H1 (cell line): Measurements from ENCODE around the gene BAZ2A. TPM values are rescaled to one million over a fixed set of nuclear protein-coding genes. Genes with fewer than 3 reads are reported as not detected.
A peak's percentile ranks its signal among the peaks of the same experiment; 100 is the strongest.

ENCODE experiments used
- CTCF ChIA-PET: fragments of 300-600 bp; sonication (Branson Sonifier 250); formaldehyde crosslinking; loops from one replicate; lab custom pipeline; 2021; ENCODE audit not compliant: partially characterized antibody; lab: Charles Lee
- POLR2A ChIA-PET: fragments of 300-600 bp; sonication (Branson Sonifier 250); formaldehyde crosslinking; loops from one replicate; lab custom pipeline; 2021; ENCODE audit warnings: inconsistent platforms; ENCODE audit not compliant: partially characterized antibody; lab: Charles Lee
- DNase-seq, 2 experiments: peaks; one replicate each; pipeline versions ENCODE4 v3.0.0 to v3.0.0-alpha.2; 2010 to 2022; ENCODE audit warnings: low spot score in 2 of 2, low read depth in 1 of 2, mixed read lengths in 1 of 2
- FAIRE-seq: peaks from 2 replicates; lab custom pipeline; 2011; peaks lifted over from hg19 to GRCh38; lab: Jason Lieb, UNC
- H2AFZ ChIP-seq: 2 replicates; pipeline ENCODE4 v1.8.1; 2012; ENCODE audit warnings: low read length, inconsistent platforms
- H2AK5ac ChIP-seq: 2 replicates; pipeline ENCODE4 v1.6.1; 2013; ENCODE audit warnings: low read depth, low read length
- H2BK120ac ChIP-seq: replicated peaks from 2 replicates; pipeline ENCODE3; 2013; ENCODE audit warnings: low read depth, low read length, inconsistent platforms
- H2BK12ac ChIP-seq: 2 replicates; pipeline ENCODE4 v1.6.1; 2013; ENCODE audit warnings: low read depth, low read length
- H2BK15ac ChIP-seq: 2 replicates; pipeline ENCODE4 v1.6.1; 2013; ENCODE audit warnings: low read length
- H2BK20ac ChIP-seq: 2 replicates; pipeline ENCODE4 v1.6.1; 2013; ENCODE audit warnings: low read length
- H2BK5ac ChIP-seq: 2 replicates; pipeline ENCODE4 v1.6.1; 2013; ENCODE audit warnings: low read depth, low read length
- H3K14ac ChIP-seq: 2 replicates; pipeline ENCODE4 v1.6.1; 2013; ENCODE audit warnings: inconsistent platforms; ENCODE audit not compliant: insufficient read length
- H3K18ac ChIP-seq: 2 replicates; pipeline ENCODE4 v1.6.1; 2013; ENCODE audit warnings: low read length; ENCODE audit errors: extremely low read depth
- H3K23ac ChIP-seq: 2 replicates; pipeline ENCODE4 v1.6.1; 2013; ENCODE audit warnings: inconsistent platforms; ENCODE audit not compliant: insufficient read length
- H3K23me2 ChIP-seq: 2 replicates; pipeline ENCODE4 v1.6.1; 2013; ENCODE audit warnings: low read depth, low read length
- H3K27ac ChIP-seq: 2 replicates; pipeline ENCODE4 v1.6.1; 2011; ENCODE audit warnings: low read depth, low read length, inconsistent platforms
- H3K27me3 ChIP-seq, 4 experiments: replicated peaks in 1 of 4; 1 replicate in 1 of 4; 2 replicates in 3 of 4; pipeline versions ENCODE4 v1.6.1 to v1.8.1; 2011 to 2013; ENCODE audit warnings: low read length in 3 of 4, mild to moderate bottlenecking in 3 of 4, inconsistent platforms in 2 of 4, mixed read lengths in 2 of 4, moderate library complexity in 1 of 4; ENCODE audit not compliant: control insufficient read depth in 3 of 4, insufficient read depth in 3 of 4; ENCODE audit errors: extremely low read depth in 1 of 4
- H3K36me3 ChIP-seq, 4 experiments: 2 replicates each; pipeline versions ENCODE4 v1.6.1 to v1.8.1; 2011 to 2013; ENCODE audit warnings: mild to moderate bottlenecking in 4 of 4, low read length in 3 of 4, moderate library complexity in 2 of 4, control low read depth in 1 of 4, inconsistent platforms in 1 of 4; ENCODE audit not compliant: insufficient read depth in 4 of 4, control insufficient read depth in 2 of 4
- H3K4ac ChIP-seq: replicated peaks from 2 replicates; pipeline ENCODE3; 2013; ENCODE audit warnings: low read length, low read depth, mixed read lengths, inconsistent platforms; ENCODE audit not compliant: insufficient read length
- H3K4me1 ChIP-seq, 4 experiments: replicated peaks in 1 of 4; 1 replicate in 1 of 4; 2 replicates in 3 of 4; pipeline versions ENCODE4 v1.6.1 to v1.8.1; 2011 to 2013; ENCODE audit warnings: low read length in 3 of 4, inconsistent platforms in 2 of 4, mixed read lengths in 1 of 4; ENCODE audit not compliant: insufficient read depth in 4 of 4, control insufficient read depth in 3 of 4
- H3K4me2 ChIP-seq, 2 experiments: 2 replicates each; pipeline versions ENCODE4 v1.6.1 to v1.8.1; 2011 to 2013; ENCODE audit warnings: low read depth in 2 of 2, low read length in 2 of 2, control low read depth in 1 of 2, inconsistent platforms in 1 of 2, mild to moderate bottlenecking in 1 of 2; ENCODE audit not compliant: insufficient read depth in 1 of 2
- H3K4me3 ChIP-seq, 4 experiments: fragments of 200-600, 300-600 bp in 1 of 4; sonication (generic), shearing (Covaris generic), sonication (Bioruptor Twin) in 1 of 4; 2 replicates each; pipeline versions ENCODE4 v1.5.1 to v1.8.1; 2011 to 2016; ENCODE audit warnings: low read length in 4 of 4, low read depth in 3 of 4, control low read depth in 2 of 4, inconsistent platforms in 2 of 4, mild to moderate bottlenecking in 2 of 4, mixed read lengths in 1 of 4, moderate library complexity in 1 of 4; ENCODE audit not compliant: insufficient read depth in 2 of 4; ENCODE audit errors: extremely low read depth in 1 of 4
- H3K56ac ChIP-seq: replicated peaks from 2 replicates; pipeline ENCODE3; 2013; ENCODE audit warnings: low read depth, mild to moderate bottlenecking, mixed read lengths, low read length, inconsistent platforms; ENCODE audit not compliant: insufficient read length
- H3K79me1 ChIP-seq: 2 replicates; pipeline ENCODE4 v1.6.1; 2013; ENCODE audit warnings: low read depth, low read length, control low read depth
- H3K79me2 ChIP-seq, 2 experiments: 2 replicates each; pipeline versions ENCODE4 v1.6.1 to v1.8.1; 2012 to 2013; ENCODE audit warnings: low read length in 2 of 2, mild to moderate bottlenecking in 2 of 2, inconsistent platforms in 1 of 2; ENCODE audit not compliant: insufficient read depth in 2 of 2, control insufficient read depth in 1 of 2
- H3K9ac ChIP-seq, 4 experiments: replicated peaks in 1 of 4; 1 replicate in 1 of 4; 2 replicates in 3 of 4; pipeline versions ENCODE4 v1.6.1 to v1.8.1; 2011 to 2013; ENCODE audit warnings: low read depth in 3 of 4, low read length in 3 of 4, control low read depth in 2 of 4, mild to moderate bottlenecking in 2 of 4, moderate library complexity in 2 of 4, inconsistent platforms in 1 of 4; ENCODE audit errors: extremely low read depth in 1 of 4
- H3K9me3 ChIP-seq, 2 experiments: 2 replicates each; pipeline versions ENCODE4 v1.6.1 to v1.8.1; 2012 to 2013; ENCODE audit warnings: mild to moderate bottlenecking in 2 of 2, moderate library complexity in 2 of 2, control low read depth in 1 of 2, inconsistent platforms in 1 of 2, low read depth in 1 of 2, low read length in 1 of 2, mixed read lengths in 1 of 2; ENCODE audit not compliant: insufficient read depth in 2 of 2
- H4K20me1 ChIP-seq, 2 experiments: replicated peaks in 1 of 2; 2 replicates each; pipeline versions ENCODE3 to v1.8.1; 2011 to 2013; ENCODE audit warnings: inconsistent platforms in 2 of 2, low read length in 2 of 2, mild to moderate bottlenecking in 1 of 2; ENCODE audit not compliant: insufficient read depth in 2 of 2, control insufficient read depth in 1 of 2
- H4K5ac ChIP-seq: 2 replicates; pipeline ENCODE4 v1.6.1; 2013; ENCODE audit warnings: low read length, low read depth, mixed read lengths, inconsistent platforms; ENCODE audit not compliant: insufficient read length
- H4K8ac ChIP-seq: 2 replicates; pipeline ENCODE4 v1.8.0; 2013; ENCODE audit warnings: mild to moderate bottlenecking, moderate library complexity, low read length, inconsistent platforms; ENCODE audit not compliant: insufficient read depth; ENCODE audit errors: extremely low read depth
- H4K91ac ChIP-seq: replicated peaks from 2 replicates; pipeline ENCODE3; 2013; ENCODE audit warnings: low read length, mixed read lengths, inconsistent platforms; ENCODE audit not compliant: insufficient read length
- ATF2 ChIP-seq: IDR thresholded peaks from 2 replicates; pipeline ENCODE4 v1.6.1; 2012; ENCODE audit warnings: low read length, inconsistent platforms
- BRCA1 ChIP-seq: IDR thresholded peaks from 2 replicates; pipeline ENCODE4 v1.6.1; 2012; ENCODE audit warnings: low read depth, low read length, improper control_type of control experiment
- CHD2 ChIP-seq: IDR thresholded peaks from 2 replicates; pipeline ENCODE4 v1.6.1; 2012; ENCODE audit warnings: low read length, improper control_type of control experiment
- CREB1 ChIP-seq: IDR thresholded peaks from 2 replicates; pipeline ENCODE4 v1.6.1; 2012; ENCODE audit warnings: inconsistent platforms
- CTCF ChIP-seq, 3 experiments: IDR thresholded peaks; 1 replicate in 2 of 3; 2 replicates in 1 of 3; pipeline versions ENCODE4 v1.5.1 to v1.6.1; 2011; ENCODE audit warnings: low read length in 3 of 3, mild to moderate bottlenecking in 3 of 3, inconsistent platforms in 2 of 3, low read depth in 1 of 3, moderate library complexity in 1 of 3; ENCODE audit not compliant: insufficient read depth in 1 of 3; ENCODE audit errors: control extremely low read depth in 1 of 3
- PHF8 ChIP-seq: fragments of 200-600 bp; sonication (generic); conservative IDR thresholded peaks from 2 replicates; pipeline ENCODE4 v1.7.1; 2012; ENCODE audit warnings: low read depth, mild to moderate bottlenecking, inconsistent platforms, low read length, moderate library complexity
- WGBS, 2 experiments: shearing (Covaris generic) in 1 of 2; methylation state at CpG; one replicate each; pipeline versions ENCODE4 v1.1.6 to v1.1.7; 2013 to 2015; ENCODE audit warnings: low lambda C conversion rate in 2 of 2, mixed read lengths in 2 of 2, inconsistent platforms in 1 of 2, low coverage in 1 of 2, missing lambda C conversion rate in 1 of 2; ENCODE audit not compliant: insufficient replicate concordance in 2 of 2, insufficient coverage in 1 of 2, insufficient read length in 1 of 2; ENCODE audit errors: extremely low coverage in 1 of 2, missing lambda C conversion rate in 1 of 2; 5-methylcytosine and 5-hydroxymethylcytosine counted together
- polyA plus RNA-seq, 7 experiments: library from polyadenylated mRNA; depleted of rRNA in 3 of 7; stranded (reverse) in 5 of 7; unstranded in 2 of 7; fragments of >200 nt in 5 of 7; fragments of 200-250 nt in 2 of 7; gene quantifications; 1 replicate in 5 of 7; 2 replicates in 1 of 7; 4 replicates in 1 of 7; pipeline versions ENCODE4 v1.2.1 to v1.2.3, GENCODE V29; 2011 to 2013; ENCODE audit warnings: missing spikeins in 2 of 7, mixed read lengths in 2 of 7
- total RNA-seq: library from RNA; stranded (reverse); fragmentation: NEBNext Ultra II Directional; extraction: Animal tissue kit (Norgen Biotek cat#: 25700); gene quantifications from 2 replicates; pipeline ENCODE4 v1.2.1, GENCODE V29; 2021

BAZ2A gene
- total and polyA plus RNA-seq, 2 of the 8 experiments (the other 6 are each of a cell fraction or from before 2014, with no cell fraction given) = 52.0 to 110 TPM

GRCh38 chr12:56616244-56616643 is 13.9 kb downstream of the BAZ2A start:
- no peak overlapping the region for H2BK12ac ChIP-seq
- DNase-seq = no peak
- no peak overlapping the region for H3K4me2 ChIP-seq
- H3K14ac ChIP-seq = no peak overlapping the region
- H3K9ac ChIP-seq = no peak overlapping the region
- H3K79me1 ChIP-seq = peaks cover 2% of the 10 kb centered on the region
- H3K4ac ChIP-seq = no peak overlapping the region
- H2AFZ ChIP-seq = no peak overlapping the region
- no peak for FAIRE-seq
- ChIA-PET POLR2A (interaction anchor here (0.9 to 1.6 kb wide), 4 partner anchors 8 to 94 kb away, joined by 3 to 6 read pairs (median 3); partner anchors contain the start of gene ATP5F1B), CTCF (interaction anchor here (1.0 to 2.0 kb wide), 4 partner anchors 15 to 99 kb away, joined by 3 to 8 read pairs (median 6); no protein-coding TSS in a partner anchor)
- peaks cover 30 to 65% (median 49%) of the 10 kb centered on the region in 4 experiments for H3K36me3 ChIP-seq
- H4K5ac ChIP-seq = no peak overlapping the region
- no peak overlapping the region for H3K18ac ChIP-seq
- H4K20me1 ChIP-seq = peaks cover 0 to 7% of the 10 kb centered on the region in 2 experiments
- no peak overlapping the region for H2BK15ac ChIP-seq
- H2BK5ac ChIP-seq = no peak overlapping the region
- TF ChIP-seq CTCF (IDR thresholded peaks at IDR 0.05; ENCODE audit: control extremely low read depth in 1 of 3, insufficient read depth in 1 of 3, low read depth in 1 of 3, low read length in 3 of 3) = no peak
- no peak for TF ChIP-seq ATF2
- no peak for TF ChIP-seq CHD2
- no peak for TF ChIP-seq CREB1
- no peak for TF ChIP-seq BRCA1
- no peak for TF ChIP-seq PHF8
- TF ChIP-seq, all 59 proteins: peak for 0
- Histone ChIP-seq H3K9me3 (no peaks in the 10 kb centered on the region), H3K23ac (no peak overlapping the region), H4K8ac (0 out of 2 replicates have a peak overlapping the region, but pooled peaks have one; percentile 38), H3K56ac (no peak overlapping the region), H3K27ac (no peak overlapping the region), H3K4me1 (no peaks in the 10 kb centered on the region), H2BK20ac (no peak overlapping the region), H3K4me3 (no peak overlapping the region), H4K91ac (no peak overlapping the region), H3K27me3 (no peaks in the 10 kb centered on the region), H3K79me2 (peaks cover 4 to 33% of the 10 kb centered on the region in 2 experiments; a peak in 3 of 4 replicates), H2AK5ac (no peak overlapping the region), H2BK120ac (no peak overlapping the region), H3K23me2 (no peaks in the 10 kb centered on the region)
- WGBS, 2 experiments = 96% methylated on average over 3 of the region's 3 CpGs; no CpG with 5 or more reads in 1 of the 2 experiments
